Inflammatory macrophage (primary cell): ENCODE measurements around the gene SEMA6C.

Experiments
- DNase-seq, 2 donors: peaks; one replicate each; pipeline ENCODE4 v3.0.0-alpha.2; 2020 to 2022

SEMA6C gene

DNA sequence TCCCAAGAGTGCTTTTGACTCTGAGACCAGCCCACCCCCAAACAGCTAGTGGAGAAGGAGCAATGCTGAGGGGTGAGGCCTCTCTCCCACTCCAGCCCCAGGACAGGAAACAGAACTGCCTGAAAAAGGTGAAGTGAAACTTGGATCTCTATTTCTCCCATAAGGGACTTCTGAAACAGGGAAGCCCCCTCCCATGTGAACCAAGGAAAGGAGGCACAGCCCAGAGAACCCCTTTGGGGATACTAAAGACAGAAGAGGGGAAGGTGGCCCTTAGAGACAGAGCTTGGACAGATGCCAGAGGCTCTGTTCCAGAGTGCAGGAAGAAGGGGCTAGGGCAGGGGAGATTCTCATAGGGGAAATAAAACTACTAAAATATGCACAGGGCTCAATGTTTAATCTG, 12.9 kb upstream of the SEMA6C start:
- peak; percentile 47 to 51 for DNase-seq

DNA sequence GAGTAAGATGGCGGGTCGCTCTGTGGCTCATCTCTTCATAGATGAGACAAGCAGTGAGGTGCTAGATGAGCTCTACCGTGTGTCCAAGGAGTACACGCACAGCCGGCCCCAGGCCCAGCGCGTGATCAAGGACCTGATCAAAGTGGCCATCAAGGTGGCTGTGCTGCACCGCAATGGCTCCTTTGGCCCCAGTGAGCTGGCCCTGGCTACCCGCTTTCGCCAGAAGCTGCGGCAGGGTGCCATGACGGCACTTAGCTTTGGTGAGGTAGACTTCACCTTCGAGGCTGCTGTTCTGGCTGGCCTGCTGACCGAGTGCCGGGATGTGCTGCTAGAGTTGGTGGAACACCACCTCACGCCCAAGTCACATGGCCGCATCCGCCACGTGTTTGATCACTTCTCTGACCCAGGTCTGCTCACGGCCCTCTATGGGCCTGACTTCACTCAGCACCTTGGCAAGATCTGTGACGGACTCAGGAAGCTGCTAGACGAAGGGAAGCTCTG, 12.4 kb upstream of the SEMA6C start:
- DNase-seq: peak; percentile 5 to 17

DNA sequence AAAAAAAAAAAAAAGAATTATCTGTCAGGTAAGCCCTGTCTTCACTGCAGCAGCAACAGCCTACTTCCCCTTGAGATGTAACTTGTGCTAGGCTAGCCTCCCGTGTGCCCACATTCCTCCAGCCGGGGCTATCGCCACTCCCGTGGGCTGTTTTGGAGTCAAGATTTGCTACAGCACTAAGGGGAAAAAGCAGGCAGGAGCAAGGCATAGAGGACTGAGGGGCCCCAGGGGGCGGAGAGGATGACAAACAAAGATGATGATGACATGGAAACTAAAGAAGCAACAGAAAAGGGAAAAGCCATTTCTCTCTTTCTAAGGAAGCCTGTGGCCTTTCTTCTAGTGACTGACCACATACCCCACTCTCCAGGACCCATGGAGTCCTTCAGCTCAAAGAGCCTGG, 11.9 kb upstream of the SEMA6C start:
- peak; percentile 37 to 39 for DNase-seq

DNA sequence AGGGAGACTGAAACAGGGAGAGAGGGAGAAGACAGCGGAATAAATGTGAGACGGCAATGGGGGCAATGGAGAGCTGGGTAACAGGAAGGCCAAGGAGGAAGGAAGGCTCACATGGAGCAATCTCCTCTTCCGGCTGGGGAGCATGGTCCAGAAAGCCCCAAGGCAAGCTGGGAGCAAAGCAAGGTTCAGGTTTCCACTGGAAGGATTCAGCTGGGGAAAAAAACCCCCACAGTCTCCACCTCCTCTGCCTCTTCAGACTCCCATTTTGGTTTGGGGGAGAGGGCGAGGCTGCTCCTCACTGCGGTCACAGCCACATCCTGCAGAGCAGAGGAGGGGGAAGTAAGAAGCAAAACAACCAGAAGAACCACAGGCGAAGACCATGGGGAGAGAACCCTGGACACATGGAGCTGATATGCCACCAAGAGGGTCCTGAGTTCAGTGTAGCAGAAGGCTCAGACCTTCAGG, 10.7 kb upstream of the SEMA6C start:
- peak; percentile 58 to 60 for DNase-seq

DNA sequence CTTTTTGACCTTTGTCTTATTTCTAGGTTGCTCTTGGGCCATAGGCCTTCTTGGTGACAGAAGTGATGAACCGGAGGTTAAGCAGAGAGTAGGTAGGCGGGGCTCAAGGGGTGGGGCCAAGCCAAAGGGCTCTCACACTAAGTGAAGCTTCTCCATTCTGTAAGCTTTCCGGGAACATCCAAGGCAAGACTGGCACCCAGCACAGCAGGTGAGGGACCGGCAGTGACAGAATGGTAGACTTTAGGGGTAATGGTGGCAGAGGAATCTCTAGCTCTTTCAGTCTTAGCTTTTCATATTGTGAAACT, 10.0 kb upstream of the SEMA6C start, which contains the start of gene TNFAIP8L2:
Gene TNFAIP8L2 (plus strand): TSS at position 135 of the 305 bp plus-strand sequence. CDS start 2,049 bp downstream, outside the sequence.
- DNase-seq: peak; percentile 85 to 89

DNA sequence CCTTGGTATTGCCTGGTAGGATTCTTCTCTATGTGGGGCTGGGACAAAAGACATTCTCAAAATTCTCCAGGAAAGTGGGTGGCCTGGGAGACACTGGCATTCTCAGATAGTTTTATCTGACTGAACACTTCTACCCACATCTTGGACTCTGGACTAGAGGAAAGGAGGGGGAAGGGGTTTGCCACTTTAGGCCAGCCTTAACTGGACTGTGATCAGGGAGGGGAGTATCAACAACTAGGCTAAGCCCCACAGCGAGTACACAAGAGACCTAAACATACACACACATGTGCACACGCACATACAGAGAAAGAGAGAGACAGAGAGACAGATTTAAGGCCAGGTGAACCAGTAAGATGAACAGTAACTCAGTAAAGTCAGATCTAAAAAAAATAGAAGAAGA, 1.2 kb upstream of the SEMA6C start:
- no peak for DNase-seq

DNA sequence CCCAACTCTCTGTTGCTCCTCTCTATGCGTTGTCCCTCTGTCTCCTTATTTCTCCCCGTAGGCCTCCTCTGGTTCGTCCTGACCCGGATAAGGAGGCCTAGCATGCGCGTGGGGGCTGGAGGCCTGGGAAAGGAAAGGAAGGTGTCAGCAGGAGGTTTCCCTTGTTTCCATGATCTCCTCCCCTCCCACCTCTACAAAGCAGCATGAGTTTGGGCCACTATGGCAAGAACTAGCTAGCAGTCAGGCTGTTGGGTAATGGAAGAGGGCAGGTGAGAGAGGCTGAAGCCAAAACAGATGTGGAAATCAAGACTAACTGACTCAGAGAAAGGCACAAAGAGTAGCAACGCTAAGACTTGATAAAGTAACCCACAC, 687 bp upstream of the SEMA6C start:
- no peak for DNase-seq

DNA sequence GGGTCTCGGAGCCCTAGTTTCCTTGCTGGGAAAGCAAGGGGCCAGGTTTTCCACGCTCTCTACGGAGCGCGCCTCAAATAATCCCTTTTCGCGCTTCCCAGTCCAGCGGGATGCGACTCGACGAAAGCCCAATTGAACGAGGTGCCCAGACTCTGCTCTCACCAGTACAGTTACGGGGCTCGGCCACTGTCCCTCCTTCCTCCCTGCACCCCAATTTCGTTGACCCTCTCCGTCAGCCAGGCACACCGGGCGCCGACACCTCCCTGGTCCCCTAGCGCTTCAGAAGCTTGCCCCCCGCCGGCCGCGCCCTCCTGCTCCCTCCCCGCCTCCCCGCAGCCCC, 389 bp downstream of the SEMA6C start:
- no peak for DNase-seq

DNA sequence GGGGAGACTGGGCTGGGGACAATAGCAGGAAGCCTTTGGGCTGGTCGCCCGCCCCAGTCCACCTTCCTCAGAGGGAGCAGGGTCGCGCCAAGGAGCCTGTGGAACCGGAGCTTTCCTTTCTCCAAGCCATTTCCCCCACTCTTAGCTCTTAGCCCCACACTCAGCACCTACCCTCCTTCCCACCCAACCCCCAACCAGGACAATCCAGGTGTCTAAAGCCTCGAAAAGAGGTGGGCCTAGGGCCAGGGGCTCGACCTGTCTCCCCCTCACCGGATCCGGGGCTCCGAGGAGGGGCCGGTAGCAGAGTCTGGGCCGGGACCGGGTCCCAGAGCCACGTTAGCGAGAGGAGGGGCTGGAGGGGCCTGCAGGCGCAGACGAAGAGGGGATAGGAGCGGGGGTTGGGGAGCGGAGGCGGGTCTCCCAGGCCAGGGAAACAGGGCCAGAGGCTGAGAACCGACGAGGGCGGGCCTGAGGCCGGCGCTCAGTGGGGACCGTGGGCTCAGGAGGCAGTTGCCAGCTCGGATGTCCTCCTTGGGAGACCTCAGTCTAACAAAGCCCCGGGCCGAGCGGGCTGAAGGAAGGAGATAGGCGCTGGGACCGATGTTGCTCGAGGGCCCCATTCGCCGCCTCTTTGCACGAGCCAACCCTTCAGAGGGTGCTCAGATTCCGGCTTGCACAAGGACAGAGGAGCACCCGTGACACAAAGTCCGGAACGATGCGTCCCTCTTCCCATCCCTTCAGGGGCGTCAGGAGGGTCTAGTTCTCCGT, 943 bp downstream of the SEMA6C start:
- peak; percentile 11 to 25 for DNase-seq

DNA sequence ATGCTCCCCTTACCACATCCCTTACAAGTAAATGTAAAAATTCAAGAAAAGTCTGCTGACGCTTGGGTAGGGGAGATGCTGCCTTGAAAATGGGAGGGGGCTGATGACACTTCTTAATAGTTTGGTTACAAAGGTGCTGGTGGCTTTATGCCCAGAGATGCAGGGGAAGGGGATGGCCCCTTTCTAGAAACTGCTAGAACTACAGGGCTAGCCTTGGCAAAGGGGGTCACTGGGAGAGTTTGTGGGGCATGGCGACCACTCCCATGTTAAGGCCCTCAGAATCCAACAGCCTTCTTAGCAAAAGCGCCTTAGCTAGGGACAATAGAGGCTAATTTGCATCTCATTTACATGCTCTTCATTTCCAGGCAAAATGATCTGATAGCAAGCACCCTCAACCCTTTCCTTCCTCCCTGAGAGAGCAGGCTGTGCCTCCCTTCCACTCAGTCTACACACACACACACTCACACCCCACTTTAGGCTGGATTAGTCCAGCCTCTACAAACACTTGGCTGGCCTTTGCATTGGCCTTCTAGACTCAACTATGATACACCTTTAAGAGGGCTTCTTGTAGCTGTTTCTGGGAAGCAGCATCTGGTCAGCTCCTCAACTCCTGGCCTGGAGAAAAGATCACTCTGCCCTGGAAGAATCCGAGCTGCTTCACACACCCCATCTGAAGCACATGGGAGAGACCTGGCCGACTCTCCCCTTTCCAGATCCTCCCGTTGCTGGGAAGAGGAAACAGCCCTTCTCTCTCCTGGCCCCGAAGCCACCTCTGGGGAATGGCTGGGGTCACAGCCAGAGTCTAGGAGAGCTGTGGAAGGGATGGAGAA, 1.7 kb downstream of the SEMA6C start:
- no peak for DNase-seq

DNA sequence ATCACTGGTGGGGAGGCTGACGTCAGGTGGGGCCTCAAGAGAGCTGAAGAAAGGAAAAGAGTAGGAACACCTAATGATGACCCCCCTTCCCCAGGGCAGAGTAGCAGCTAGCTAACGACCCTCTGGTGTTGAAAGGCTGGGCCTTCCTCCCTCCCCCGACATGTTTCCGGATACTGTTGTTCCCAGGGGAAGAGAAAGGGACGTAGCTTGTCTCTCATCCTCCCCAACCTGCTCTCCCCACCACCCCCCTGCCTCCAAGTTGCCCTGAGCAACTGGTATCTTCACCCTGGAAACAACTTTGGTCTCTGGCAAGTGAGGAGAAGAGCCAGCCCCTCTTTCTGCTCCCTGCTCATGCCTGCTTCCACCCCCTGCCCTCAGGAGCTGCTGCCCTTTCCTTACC, 2.4 kb downstream of the SEMA6C start:
- DNase-seq: no peak

DNA sequence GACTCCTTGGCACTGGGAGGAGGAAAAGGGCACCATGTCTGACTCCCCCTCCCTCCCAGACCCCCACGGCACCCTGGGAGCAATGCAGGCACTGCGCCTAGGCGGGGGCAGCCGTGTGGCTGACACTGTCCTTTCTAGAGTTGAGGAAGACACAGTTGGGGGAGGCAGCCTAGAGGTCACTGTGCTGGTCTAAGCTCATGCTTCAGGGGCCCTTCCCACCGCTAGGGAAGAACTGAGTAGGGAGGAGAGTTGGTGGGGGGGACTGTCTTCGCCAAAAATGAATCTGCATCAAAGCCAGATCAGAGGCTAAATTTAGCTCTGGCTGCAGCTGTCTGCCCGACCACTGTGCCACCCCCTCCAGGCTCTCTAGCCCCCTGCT, 3.4 kb downstream of the SEMA6C start:
- no peak for DNase-seq

DNA sequence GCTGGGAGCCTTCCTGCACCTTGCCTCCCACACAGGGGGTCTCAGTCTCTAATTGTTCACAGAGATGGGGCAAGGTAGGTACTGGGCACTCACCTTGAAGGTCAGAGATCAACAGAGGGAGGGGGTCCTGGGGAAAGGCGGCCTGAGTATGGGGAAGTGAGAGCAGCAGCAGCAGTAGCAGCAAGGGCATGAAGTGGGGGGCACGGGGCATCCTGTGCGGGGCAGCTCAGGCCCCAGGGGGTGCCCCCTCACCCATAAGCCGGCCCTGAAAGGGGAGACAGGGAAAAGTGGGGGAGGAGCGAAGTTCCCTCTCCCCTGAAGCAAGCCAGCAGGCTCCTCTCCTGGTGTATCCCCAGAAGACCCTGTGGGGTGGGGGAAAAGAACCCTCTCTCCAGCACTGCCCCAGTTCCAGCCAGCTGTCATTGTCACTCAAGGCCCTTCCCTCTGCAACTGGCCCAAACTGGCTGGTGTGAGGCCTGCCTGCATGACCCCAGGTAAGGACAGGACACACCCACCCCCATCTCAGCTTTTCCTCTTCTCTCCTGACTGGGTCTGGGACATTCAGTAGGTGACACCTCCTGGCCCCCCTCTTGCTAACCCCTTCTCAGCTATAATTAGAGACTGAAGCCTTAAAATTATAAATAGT, 3.9 kb downstream of the SEMA6C start:
- DNase-seq: no peak

DNA sequence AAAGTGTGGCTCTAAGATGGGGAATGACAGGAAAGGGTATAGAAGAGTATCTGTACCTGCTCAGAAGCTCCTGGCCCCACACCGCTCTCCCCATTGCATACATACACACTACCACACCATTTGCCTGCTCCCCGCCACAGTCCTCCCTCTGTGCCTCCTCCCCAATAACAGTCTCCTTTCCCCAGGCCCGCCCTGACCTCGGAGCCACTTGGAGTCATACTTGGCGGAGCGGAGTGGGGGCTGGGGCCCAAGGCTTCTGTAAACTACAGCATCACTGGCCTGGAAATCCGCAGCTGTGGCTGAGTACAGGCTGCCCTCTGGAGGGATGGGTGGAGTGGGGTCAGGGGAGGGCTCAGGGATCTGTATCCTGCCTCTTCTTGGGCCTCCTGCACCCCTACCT, 8.6 kb downstream of the SEMA6C start:
- DNase-seq: no peak

DNA sequence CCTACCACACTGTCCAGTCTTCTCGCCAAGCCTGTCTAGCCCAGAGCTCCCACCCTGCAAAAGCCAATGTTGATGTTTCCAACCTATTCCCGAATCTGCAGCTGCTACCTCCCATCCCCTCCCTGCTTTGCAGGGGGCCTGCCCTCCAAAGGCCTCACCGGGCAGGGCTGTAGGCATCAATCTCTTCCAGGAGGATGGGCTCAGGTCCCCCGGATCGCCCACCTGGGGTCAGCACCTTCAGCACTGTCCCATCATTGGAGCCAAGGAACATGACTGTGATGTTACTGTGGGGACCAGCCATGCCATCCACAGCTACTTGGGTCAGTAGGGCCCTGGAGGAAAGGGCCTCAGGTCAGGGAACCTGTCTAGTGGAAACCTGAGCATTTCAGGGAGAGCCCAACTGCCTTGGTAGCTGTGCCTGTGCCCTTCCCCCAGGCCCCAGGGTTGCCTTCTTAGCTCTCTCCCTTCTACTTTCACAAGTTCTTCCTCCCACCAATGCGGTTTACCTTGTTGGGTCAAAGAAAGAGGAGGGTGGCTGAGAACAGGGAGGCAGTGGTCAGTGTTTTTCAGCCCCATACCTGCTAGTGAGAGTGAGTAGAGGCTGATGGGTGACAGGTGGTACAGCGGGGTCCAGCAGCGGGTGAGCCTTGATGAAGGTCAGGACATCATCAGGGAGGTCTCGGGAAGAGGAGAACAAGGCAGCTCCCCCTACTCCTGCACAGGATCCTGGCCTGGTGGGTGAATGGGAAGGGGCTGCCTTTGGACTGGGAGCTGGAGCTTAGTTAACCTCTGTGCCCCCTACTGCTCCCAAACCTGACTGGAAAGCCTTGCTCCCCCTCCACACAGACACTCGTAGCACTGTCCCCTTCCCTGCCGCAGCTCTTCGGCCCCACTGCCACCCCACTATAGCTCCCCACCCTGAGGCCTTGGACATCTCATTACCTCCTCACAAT, 10.7 kb downstream of the SEMA6C start:
- DNase-seq: no peak

DNA sequence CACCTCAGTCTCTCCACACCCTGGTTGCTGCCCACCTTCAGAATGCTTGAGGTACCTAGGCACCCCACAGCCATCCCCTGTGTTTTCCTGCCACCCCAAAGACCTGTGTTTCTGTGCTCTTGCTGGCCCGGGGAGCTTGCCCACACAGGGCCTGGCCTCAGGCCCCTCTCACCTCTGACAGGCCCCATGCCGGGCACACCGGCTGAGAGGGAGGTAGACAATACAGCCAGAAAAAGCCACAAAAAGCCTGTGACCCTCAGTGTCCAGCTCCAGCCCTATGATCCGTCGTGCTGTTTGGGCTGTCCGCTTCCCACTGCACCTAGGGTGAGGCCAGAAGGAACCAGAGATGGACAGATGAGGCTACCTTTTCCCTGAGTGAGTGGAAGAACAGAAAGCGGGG, 11.4 kb downstream of the SEMA6C start:
- no peak for DNase-seq

DNA sequence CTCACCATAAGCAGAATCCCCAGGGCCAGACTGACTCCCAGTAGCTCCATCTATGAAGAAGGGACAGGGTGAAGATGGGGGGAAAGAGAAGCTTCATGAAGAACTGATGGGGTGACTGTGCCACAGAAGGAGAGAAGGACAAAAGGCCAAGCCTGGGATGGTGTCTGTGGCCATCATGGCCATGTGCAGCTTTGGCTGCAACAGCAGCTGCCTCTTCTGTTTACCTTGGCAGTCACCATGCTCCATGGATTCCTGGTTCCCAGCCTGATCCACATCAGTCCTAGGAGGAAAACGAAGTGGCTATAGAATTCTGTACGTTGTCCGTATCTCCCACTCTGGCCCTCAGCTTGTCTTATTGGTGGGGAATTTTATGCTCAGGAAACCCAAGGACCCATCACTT, 12.0 kb downstream of the SEMA6C start:
- no peak for DNase-seq

DNA sequence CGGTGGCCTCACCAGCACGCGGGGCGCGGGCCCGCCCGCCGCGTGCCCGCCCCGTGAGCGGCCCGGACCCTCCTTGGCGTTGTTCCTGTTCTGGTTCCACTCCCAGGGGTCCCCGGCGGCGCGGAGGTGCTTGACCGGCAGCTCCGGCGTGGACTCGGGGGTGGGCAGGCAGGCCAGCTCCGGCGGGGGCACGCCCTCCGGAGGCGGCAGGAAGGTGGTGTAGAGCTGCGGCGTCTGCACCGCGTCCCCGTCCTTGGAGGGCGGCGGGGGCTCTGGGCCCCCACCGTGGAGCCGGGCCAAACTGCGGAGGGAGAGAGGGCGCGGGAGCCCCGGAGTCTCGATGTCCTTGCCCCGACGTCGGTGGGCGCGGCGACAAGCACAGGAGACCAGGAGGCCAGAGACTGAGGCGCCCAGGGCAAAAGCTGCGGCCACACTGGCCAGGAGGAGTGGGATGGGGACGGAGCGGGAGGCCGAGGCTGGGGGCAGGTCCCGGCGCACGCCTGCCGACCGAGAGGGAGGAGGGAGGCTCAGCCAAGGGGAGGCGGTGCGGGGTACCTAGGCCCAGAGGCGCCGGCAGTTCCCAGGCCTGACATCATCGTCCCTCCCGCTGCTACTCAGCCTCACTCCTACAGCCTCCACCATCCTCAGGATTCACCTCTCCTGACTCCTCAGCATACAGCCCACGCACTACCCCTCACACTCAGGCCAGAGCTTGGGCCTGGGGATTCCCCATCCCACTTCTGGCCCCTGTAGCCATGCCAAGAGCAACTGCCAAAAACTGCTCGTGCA, 13.2 kb downstream of the SEMA6C start:
- no peak for DNase-seq

DNA sequence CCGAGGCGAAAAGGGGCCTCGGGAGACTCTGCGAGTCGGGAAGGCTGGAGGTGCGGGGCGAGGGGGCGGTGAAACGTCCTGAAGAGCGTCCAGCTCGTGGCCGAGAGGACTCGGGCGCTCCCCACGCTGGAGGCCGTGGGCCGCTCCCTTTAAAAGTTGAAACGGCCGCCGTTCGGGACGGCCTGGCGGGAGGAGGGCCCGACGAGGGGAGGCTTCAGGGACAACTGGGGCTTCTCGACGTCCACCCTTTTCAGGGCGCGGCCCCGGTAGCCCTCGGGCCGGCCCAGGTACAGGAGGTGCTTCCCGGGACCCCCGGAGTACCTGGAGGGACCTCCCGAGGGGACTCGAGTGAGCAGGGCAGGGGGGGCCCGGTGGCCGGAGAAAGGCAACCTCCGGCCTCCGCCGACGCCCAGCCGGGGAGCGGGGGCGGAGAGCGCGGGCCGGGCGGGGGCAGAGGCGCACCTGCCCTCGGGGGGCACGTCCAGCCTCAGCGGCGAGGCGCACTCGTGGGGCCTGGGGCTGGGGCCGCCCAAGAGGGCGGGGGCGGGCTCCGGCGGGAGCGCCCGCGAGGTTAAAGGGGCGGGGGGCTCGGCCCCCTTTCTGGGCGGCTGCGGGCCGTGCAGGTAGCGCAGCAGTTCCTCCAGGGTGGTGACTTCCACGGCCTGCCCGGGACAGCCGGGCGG, 14.0 kb downstream of the SEMA6C start:
- DNase-seq: no peak

DNA sequence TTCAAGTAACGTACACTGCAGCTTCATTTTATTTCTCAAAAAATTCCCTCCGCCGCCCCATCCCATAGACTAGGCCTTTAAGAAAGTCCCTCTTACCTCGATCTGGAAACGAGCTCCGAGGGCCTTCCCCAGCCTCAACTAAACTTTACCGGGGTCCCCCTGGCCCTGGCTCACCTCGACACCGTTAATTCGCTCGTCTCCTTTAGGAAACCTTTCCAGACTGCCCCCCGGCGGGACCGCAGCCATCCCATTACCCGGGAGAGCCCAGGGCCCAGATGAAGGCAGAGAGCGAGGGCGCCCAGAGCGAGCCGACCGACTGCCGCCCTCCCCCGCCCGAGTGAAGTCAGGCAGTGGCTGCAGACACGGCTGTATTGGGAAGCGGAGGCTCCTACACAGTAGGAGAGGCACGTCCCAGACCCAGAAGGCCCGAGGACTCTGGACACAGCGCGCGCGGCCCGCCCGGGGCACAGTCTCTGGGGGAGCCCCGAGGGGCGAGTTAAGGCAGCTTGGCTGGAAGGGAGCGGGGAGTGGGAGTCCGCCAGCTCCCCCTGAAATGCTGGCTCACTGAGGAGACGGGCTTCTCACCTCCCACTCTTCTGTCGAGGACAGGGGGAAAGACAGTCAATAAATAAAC, 14.6 kb downstream of the SEMA6C start:
- no peak for DNase-seq
